22Rv1 (cell line): ENCODE measurements around the gene SEMA6D.

Experiments
- ZFX ChIP-seq: fragments of 450-650 bp; IDR thresholded peaks from 2 replicates; pipeline ENCODE4 v1.6.1; 2017; ENCODE audit warnings: antibody characterized with exemption, borderline replicate concordance
- TF ChIP-seq, protein P1 (sequence below): fragments of 450-650 bp; IDR thresholded peaks from 2 replicates; pipeline ENCODE4 v1.5.1; 2017; ENCODE audit warnings: mild to moderate bottlenecking

DNA sequence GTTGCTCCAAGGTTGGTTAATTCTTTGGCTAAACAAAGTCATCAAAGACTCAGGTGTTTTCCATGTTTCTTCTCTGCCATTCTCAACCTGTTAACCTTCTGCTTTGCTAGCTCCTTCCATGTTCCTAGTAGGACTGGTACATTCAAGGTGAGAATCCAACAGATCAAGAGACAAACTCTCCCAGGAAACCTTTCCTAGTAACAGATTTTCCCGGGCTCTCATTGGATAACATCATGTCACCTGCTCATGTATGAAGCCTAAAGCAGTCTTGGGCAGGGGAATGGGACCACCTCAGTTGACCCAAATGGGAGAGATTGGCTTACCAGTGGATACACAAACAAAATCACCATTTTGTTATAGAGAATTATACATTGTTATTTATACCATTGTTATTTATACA is 14.9 kb downstream of the SEMA6D start:
- TF ChIP-seq, protein P1, sequence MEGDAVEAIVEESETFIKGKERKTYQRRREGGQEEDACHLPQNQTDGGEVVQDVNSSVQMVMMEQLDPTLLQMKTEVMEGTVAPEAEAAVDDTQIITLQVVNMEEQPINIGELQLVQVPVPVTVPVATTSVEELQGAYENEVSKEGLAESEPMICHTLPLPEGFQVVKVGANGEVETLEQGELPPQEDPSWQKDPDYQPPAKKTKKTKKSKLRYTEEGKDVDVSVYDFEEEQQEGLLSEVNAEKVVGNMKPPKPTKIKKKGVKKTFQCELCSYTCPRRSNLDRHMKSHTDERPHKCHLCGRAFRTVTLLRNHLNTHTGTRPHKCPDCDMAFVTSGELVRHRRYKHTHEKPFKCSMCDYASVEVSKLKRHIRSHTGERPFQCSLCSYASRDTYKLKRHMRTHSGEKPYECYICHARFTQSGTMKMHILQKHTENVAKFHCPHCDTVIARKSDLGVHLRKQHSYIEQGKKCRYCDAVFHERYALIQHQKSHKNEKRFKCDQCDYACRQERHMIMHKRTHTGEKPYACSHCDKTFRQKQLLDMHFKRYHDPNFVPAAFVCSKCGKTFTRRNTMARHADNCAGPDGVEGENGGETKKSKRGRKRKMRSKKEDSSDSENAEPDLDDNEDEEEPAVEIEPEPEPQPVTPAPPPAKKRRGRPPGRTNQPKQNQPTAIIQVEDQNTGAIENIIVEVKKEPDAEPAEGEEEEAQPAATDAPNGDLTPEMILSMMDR, result no peak
- no peak for TF ChIP-seq ZFX
